ENCODE measurements around the gene LMO1. TPM values are rescaled to one million over a fixed set of nuclear protein-coding genes. Genes with fewer than 3 reads are reported as not detected.

LMO1 gene
- total RNA-seq, 1 donor from 2014 or later: not detected

DNA sequence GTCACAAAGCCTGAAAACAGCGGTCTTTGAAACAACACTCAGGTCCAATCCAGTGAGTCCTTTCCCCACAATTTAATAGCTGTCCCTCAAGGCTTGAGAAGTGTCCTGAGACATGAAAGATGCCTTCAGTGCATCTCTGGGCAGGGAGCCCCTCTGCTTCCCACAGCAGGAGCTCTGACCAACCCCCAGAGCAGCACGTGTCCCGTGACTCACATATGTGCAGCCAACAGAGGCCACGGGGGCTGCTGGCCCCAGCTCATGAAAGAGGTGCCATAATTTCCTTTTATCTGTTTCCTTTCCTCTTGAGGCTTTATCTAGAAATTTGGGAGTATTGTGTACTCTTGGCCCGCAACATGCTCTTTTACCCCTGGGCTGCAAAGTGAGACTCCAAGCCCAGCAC is 33.2 kb upstream of the LMO1 start:
- Histone ChIP-seq H3K27me3 (no peaks in the 10 kb centered on the region), H3K27ac (no peak overlapping the region), H3K9me3 (no peaks in the 10 kb centered on the region), H3K4me3 (no peak overlapping the region), H3K36me3 (no peaks in the 10 kb centered on the region), H3K4me1 (no peaks in the 10 kb centered on the region)
- intact Hi-C loops (cut with DNase I): no loop called here
- DNase-seq (no peak), ATAC-seq (no peak)
- TF ChIP-seq, protein P1, sequence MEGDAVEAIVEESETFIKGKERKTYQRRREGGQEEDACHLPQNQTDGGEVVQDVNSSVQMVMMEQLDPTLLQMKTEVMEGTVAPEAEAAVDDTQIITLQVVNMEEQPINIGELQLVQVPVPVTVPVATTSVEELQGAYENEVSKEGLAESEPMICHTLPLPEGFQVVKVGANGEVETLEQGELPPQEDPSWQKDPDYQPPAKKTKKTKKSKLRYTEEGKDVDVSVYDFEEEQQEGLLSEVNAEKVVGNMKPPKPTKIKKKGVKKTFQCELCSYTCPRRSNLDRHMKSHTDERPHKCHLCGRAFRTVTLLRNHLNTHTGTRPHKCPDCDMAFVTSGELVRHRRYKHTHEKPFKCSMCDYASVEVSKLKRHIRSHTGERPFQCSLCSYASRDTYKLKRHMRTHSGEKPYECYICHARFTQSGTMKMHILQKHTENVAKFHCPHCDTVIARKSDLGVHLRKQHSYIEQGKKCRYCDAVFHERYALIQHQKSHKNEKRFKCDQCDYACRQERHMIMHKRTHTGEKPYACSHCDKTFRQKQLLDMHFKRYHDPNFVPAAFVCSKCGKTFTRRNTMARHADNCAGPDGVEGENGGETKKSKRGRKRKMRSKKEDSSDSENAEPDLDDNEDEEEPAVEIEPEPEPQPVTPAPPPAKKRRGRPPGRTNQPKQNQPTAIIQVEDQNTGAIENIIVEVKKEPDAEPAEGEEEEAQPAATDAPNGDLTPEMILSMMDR (IDR thresholded peaks at IDR 0.05): no peak

DNA sequence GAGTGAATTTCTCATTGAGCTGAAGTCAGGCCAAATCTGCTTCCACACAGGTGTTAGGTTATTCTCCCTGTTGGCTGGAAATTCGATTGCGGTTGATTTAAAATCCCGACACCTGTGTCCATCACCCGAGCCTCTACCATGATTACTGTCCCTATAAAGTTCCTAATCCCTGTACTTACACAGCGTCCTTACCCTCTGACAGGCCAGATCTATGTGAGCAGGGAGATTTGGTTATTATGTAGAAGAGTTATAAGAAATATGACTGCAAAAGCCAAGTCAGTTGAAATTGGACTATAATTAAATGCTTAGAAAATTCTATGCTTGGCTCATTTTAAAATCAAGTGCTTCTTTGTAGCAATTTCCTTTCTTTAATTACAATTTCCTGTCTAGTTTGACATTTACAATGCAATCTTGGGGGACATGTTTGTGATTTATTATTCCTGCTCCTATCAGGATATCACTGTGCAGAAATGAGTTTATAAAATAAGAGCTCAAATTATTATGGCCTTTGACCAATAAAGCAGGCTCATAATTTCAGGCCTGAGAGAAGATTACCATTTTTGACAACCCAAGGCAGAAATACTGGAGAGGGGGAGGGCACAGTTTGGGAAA is 32.5 kb upstream of the LMO1 start:
- no peak overlapping the region for H3K4me3 ChIP-seq
- ATAC-seq: no peak
- no peaks in the 10 kb centered on the region for H3K9me3 ChIP-seq
- no peaks in the 10 kb centered on the region for H3K36me3 ChIP-seq
- intact Hi-C loops (cut with DNase I): no loop called here
- no peak for DNase-seq
- TF ChIP-seq, protein P1 (IDR thresholded peaks at IDR 0.05): no peak
- no peak overlapping the region for H3K27ac ChIP-seq
- H3K4me1 ChIP-seq: no peaks in the 10 kb centered on the region
- no peaks in the 10 kb centered on the region for H3K27me3 ChIP-seq

DNA sequence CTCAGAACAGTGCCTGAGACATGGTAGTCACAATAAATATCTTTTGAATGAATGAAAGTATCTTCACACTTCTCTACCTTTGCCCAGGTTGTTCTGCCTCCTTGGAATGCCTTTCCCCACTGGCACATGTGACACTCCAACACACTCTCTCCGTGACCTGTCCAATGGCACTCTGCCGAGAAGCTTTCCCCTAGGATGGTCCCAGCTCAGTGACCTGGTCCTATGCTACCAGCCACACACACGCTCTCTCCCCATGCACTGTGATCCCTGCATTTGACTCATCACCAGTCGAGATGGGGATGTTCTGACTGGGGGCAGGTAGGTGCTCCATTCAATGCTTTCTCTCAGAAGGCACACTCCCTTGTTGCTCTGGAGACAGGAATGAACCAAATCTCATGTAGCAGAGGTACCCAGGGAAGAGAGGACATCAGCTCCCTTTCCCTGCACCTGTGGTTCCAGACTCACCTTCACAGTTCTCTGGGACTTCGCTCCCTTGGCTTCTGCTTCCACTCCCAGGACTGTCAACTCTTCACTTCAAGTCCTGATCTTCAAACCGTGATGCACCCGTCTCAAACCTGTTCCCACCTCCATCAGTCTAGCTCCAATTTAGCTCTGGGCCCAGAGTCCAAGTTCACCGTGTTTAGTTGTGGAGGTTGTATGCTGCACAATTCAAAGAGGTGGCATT is 30.7 kb upstream of the LMO1 start:
- Histone ChIP-seq H3K9me3 (no peaks in the 10 kb centered on the region), H3K27me3 (no peaks in the 10 kb centered on the region), H3K4me1 (no peaks in the 10 kb centered on the region), H3K27ac (no peak overlapping the region), H3K36me3 (no peaks in the 10 kb centered on the region), H3K4me3 (no peak overlapping the region)
- DNase-seq (no peak), ATAC-seq (no peak)
- TF ChIP-seq, protein P1 (IDR thresholded peaks at IDR 0.05): no peak
- intact Hi-C loops (cut with DNase I): no loop called here

DNA sequence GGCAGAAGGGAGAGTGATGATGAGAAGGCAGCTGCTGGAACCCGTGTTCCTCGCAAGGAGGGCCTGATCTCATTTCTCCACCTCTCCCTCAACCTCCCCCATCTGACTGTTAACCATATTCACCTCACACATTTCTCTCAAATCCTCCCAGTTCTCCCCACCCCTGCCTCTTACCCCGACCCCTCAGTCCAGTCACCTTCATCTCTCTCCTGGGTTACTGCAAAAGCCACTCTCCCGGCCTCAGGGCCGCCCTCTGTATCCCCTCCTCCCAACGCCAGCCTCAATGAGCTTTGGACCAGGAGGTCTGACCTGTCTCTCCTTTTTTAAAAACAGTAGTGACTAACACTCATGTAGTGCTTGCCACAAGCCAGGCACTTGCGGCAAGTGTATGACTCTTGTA is 29.5 kb upstream of the LMO1 start:
- intact Hi-C loops (cut with DNase I): no loop called here
- DNase-seq: no peak
- TF ChIP-seq, protein P1 (IDR thresholded peaks at IDR 0.05): no peak
- H3K27ac ChIP-seq: no peak overlapping the region
- no peaks in the 10 kb centered on the region for H3K9me3 ChIP-seq
- H3K4me1 ChIP-seq: no peaks in the 10 kb centered on the region
- H3K4me3 ChIP-seq: no peak overlapping the region
- H3K36me3 ChIP-seq: no peaks in the 10 kb centered on the region
- ATAC-seq: no peak
- H3K27me3 ChIP-seq: no peaks in the 10 kb centered on the region

DNA sequence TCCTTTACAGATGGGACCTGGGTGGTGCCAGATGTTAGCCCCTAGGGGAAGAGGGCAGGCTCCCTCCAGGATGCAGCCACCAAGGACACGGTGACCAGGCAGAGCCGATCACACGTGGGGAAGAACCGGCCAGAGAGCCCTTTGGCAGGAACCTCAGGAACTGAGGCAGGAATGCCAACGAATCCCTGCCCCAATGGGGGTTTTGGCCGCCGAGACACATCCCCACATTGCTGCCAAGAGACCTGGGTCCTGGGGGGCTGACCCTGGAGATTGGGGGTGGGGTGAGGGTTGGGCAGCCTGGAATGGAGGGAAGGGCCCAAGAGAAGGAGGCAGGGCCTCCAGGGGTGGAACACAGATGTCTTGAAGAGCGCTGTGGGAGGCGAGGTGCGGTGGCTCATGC is 28.7 kb upstream of the LMO1 start:
- no peak for ATAC-seq
- no peaks in the 10 kb centered on the region for H3K9me3 ChIP-seq
- H3K27me3 ChIP-seq: no peaks in the 10 kb centered on the region
- H3K4me3 ChIP-seq: no peak overlapping the region
- TF ChIP-seq, protein P1 (IDR thresholded peaks at IDR 0.05): no peak
- H3K27ac ChIP-seq: no peak overlapping the region
- DNase-seq: no peak
- H3K36me3 ChIP-seq: no peaks in the 10 kb centered on the region
- H3K4me1 ChIP-seq: no peaks in the 10 kb centered on the region
- intact Hi-C loops (cut with DNase I): no loop called here
